ENCODE data around the gene CLDN11.

The CLDN11 gene

GRCh38 chr3:170463011-170463410, 44.3 kb downstream of the CLDN11 start:
- no peak overlapping the region for H3K9ac ChIP-seq (ENCODE audit: low read length)
- H3K27me3 ChIP-seq (ENCODE audit: control insufficient read depth, insufficient read depth, low read length), result peaks cover 67% of the 10 kb centered on the region
- H3K36me3 ChIP-seq (ENCODE audit: control insufficient read depth, insufficient read depth, low read length), result no peaks in the 10 kb centered on the region
- no peaks in the 10 kb centered on the region for H3K9me3 ChIP-seq (ENCODE audit: control insufficient read depth, low read length)
- no peak overlapping the region for H3K4me3 ChIP-seq (ENCODE audit: low read length)
- peaks cover 4% of the 10 kb centered on the region for H3K4me1 ChIP-seq (ENCODE audit: control insufficient read depth, insufficient read depth, low read length)

DNA sequence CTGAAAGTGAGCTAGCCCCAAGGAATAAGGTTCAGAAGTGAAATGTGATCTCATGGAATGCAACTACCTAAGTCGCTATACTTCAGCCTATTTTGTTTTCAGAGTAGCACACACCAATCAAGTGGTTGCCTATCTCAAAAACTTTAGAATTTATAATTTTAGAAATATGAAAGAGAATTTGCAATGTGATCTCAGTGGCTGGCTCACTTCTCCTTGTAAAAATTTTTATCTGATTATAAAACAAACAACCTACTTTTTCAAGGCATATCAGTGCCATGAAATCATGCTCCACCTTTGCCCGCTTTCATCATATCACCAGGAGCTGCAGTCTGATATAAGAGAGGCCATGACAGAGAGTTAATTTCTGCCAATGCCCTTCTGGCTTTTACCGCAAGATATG, 47.3 kb downstream of the CLDN11 start:
- Histone ChIP-seq H3K4me3 (ENCODE audit: low read length) (no peak overlapping the region), H3K27me3 (ENCODE audit: control insufficient read depth, insufficient read depth, low read length) (peaks cover 76% of the 10 kb centered on the region), H3K36me3 (ENCODE audit: control insufficient read depth, insufficient read depth, low read length) (no peaks in the 10 kb centered on the region), H3K9ac (ENCODE audit: low read length) (no peak overlapping the region), H3K4me1 (ENCODE audit: control insufficient read depth, insufficient read depth, low read length) (peaks cover 13% of the 10 kb centered on the region), H3K9me3 (ENCODE audit: control insufficient read depth, low read length) (no peaks in the 10 kb centered on the region)

DNA sequence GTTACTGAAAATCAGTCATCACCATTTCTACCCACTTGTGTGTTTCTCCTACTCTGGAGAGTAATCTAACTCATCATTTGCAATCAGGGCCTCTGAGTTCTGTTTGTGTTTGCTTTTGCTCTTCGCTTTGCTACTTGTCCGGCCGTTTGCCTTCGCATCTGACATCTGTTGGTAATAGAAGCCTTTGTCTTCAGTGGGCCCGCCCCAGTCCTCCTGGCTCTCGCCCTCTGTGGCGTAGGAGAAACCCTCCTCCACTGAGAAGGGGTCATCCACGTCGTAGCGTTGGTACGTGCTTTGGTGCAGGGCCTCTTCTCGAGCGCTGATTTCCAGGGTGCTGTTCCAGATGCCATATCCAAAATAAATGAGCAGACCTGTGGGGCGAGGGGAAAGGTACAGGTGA, 48.3 kb downstream of the CLDN11 start:
- H3K4me1 ChIP-seq (ENCODE audit: control insufficient read depth, insufficient read depth, low read length), result peaks cover 13% of the 10 kb centered on the region
- no peak overlapping the region for H3K4me3 ChIP-seq (ENCODE audit: low read length)
- H3K27me3 ChIP-seq (ENCODE audit: control insufficient read depth, insufficient read depth, low read length), result peaks cover 68% of the 10 kb centered on the region
- no peaks in the 10 kb centered on the region for H3K9me3 ChIP-seq (ENCODE audit: control insufficient read depth, low read length)
- no peaks in the 10 kb centered on the region for H3K36me3 ChIP-seq (ENCODE audit: control insufficient read depth, insufficient read depth, low read length)
- H3K9ac ChIP-seq (ENCODE audit: low read length), result no peak overlapping the region

DNA sequence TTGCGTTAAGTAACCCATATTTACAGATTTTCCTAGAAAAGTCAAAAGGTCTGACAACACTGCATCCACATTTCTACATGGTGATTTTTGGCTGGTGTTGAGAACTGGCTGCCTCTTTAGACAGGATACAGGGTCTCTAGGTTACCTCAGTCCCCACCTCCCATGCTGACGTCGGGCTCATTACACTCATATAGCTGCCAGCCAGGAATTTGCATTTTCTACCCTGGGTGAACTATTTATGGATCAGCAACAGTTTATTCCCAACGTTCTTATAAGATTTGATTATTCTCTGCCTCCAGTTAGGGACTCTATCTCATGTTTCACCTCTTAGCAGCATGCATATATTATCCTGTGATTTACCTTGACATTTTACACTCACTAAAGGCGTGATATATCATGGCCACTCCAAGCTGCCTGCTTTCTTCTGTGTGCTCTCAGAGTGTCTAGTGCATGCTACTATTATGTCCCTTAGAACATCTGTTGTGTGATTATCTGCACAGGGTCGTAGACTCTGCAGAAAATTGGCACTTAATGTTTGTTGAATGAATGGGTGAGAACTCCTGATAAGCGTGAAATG, 49.0 kb downstream of the CLDN11 start:
- Histone ChIP-seq H3K9ac (ENCODE audit: low read length) (no peak overlapping the region), H3K4me3 (ENCODE audit: low read length) (no peak overlapping the region), H3K36me3 (ENCODE audit: control insufficient read depth, insufficient read depth, low read length) (no peaks in the 10 kb centered on the region), H3K27me3 (ENCODE audit: control insufficient read depth, insufficient read depth, low read length) (peaks cover 66% of the 10 kb centered on the region), H3K9me3 (ENCODE audit: control insufficient read depth, low read length) (no peaks in the 10 kb centered on the region), H3K4me1 (ENCODE audit: control insufficient read depth, insufficient read depth, low read length) (peaks cover 13% of the 10 kb centered on the region)

DNA sequence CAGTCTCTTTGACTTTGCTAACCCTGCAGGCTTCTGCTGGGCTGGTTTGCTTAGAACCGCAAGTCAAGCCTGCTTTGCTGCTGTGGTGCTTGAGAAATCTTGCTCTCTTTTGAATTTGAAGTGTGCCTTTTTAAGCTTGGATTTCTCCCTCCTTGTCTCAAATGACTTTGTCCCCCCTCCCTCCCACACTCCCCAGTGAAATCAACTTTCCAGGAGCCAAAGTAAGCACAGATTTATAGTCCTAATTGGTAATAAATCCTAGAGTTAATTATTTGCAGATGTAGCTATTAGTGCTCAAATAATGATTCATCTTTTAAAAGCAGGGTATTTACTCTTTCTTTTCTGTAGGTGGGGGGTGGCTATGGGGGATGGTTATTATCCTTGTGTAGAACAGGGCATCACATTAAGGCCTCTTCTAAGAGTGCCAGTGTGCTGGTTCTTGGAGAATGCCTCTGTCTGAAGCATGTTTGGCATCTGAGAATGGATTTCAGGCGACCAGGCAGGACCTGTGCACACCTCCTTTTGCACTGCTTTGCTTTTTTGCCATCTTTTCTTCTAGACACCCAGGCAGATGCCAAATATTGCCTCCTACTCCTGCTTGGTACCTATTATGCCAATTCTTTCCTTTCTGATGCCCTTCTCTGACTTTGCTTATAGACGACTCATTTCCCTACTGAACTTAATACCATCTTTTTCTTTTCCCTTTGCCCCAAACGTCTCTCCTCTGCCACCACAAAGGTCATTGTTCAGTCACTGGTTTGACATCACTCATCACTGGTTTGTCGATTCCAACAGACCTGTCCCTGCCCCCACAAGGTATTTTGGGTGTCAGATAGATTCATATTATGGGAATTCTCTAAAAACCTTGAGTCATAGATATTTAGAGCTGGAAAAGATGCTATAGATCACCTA, 50.7 kb downstream of the CLDN11 start:
- no peak overlapping the region for H3K9ac ChIP-seq (ENCODE audit: low read length)
- H3K4me1 ChIP-seq (ENCODE audit: control insufficient read depth, insufficient read depth, low read length), result peaks cover 13% of the 10 kb centered on the region
- H3K36me3 ChIP-seq (ENCODE audit: control insufficient read depth, insufficient read depth, low read length), result no peaks in the 10 kb centered on the region
- peaks cover 67% of the 10 kb centered on the region for H3K27me3 ChIP-seq (ENCODE audit: control insufficient read depth, insufficient read depth, low read length)
- H3K9me3 ChIP-seq (ENCODE audit: control insufficient read depth, low read length), result no peaks in the 10 kb centered on the region
- H3K4me3 ChIP-seq (ENCODE audit: low read length), result no peak overlapping the region

GRCh38 chr3:170470063-170471016, 51.7 kb downstream of the CLDN11 start:
- H3K9me3 ChIP-seq (ENCODE audit: control insufficient read depth, low read length), result no peaks in the 10 kb centered on the region
- H3K4me3 ChIP-seq (ENCODE audit: low read length), result no peak overlapping the region
- no peaks in the 10 kb centered on the region for H3K36me3 ChIP-seq (ENCODE audit: control insufficient read depth, insufficient read depth, low read length)
- H3K4me1 ChIP-seq (ENCODE audit: control insufficient read depth, insufficient read depth, low read length), result peaks cover 13% of the 10 kb centered on the region
- peaks cover 58% of the 10 kb centered on the region for H3K27me3 ChIP-seq (ENCODE audit: control insufficient read depth, insufficient read depth, low read length)
- H3K9ac ChIP-seq (ENCODE audit: low read length), result no peak overlapping the region

- Histone ChIP-seq H3K27me3 (ENCODE audit: control insufficient read depth, insufficient read depth, low read length) (peaks cover 61% of the 10 kb centered on the region), H3K4me3 (ENCODE audit: low read length) (no peak overlapping the region), H3K36me3 (ENCODE audit: control insufficient read depth, insufficient read depth, low read length) (no peaks in the 10 kb centered on the region), H3K4me1 (ENCODE audit: control insufficient read depth, insufficient read depth, low read length) (peaks cover 13% of the 10 kb centered on the region), H3K9ac (ENCODE audit: low read length) (no peak overlapping the region), H3K9me3 (ENCODE audit: control insufficient read depth, low read length) (no peaks in the 10 kb centered on the region)
Measured at GRCh38 chr3:170471149-170471548, 52.5 kb downstream of the CLDN11 start.

- peaks cover 49% of the 10 kb centered on the region for H3K27me3 ChIP-seq (ENCODE audit: control insufficient read depth, insufficient read depth, low read length)
- H3K4me3 ChIP-seq (ENCODE audit: low read length), result no peak overlapping the region
- peaks cover 9% of the 10 kb centered on the region for H3K4me1 ChIP-seq (ENCODE audit: control insufficient read depth, insufficient read depth, low read length)
- H3K9me3 ChIP-seq (ENCODE audit: control insufficient read depth, low read length), result no peaks in the 10 kb centered on the region
- no peak overlapping the region for H3K9ac ChIP-seq (ENCODE audit: low read length)
- no peaks in the 10 kb centered on the region for H3K36me3 ChIP-seq (ENCODE audit: control insufficient read depth, insufficient read depth, low read length)
Measured at GRCh38 chr3:170473358-170473757, 54.7 kb downstream of the CLDN11 start.

DNA sequence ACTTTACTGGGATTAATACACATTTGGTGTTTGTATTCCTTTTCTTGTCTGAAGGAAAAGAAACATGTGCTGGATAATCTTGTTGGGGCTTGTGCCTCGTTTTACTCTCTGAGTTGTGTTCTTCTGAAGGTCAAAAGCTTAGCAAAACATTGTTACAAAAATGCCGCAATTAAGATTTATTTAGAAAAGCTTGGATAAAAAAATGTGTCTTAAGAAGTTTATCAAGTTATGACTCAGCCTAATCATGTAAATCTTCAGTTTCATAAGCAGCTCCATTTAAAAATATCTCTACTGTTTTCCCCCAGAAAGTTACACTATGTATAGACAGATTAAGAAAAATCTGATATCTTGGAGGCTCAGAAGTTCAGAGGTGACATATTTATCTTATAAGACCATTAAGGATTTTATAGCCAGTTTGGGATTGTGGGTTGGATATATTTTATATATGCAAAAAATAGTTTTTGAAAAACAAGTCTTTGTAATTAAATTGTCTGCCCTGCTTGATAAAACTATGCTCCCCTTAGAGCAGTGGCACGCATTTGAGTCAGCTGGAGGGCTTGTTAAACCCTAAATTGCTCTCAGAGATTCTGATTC, 56.5 kb downstream of the CLDN11 start:
- Histone ChIP-seq H3K9ac (ENCODE audit: low read length) (no peak overlapping the region), H3K9me3 (ENCODE audit: control insufficient read depth, low read length) (no peaks in the 10 kb centered on the region), H3K36me3 (ENCODE audit: control insufficient read depth, insufficient read depth, low read length) (no peaks in the 10 kb centered on the region)

GRCh38 chr3:170476291-170476690, 57.6 kb downstream of the CLDN11 start:
- H3K9ac ChIP-seq (ENCODE audit: low read length), result no peak overlapping the region
- no peaks in the 10 kb centered on the region for H3K36me3 ChIP-seq (ENCODE audit: control insufficient read depth, insufficient read depth, low read length)
- peaks cover 31% of the 10 kb centered on the region for H3K27me3 ChIP-seq (ENCODE audit: control insufficient read depth, insufficient read depth, low read length)
- H3K4me3 ChIP-seq (ENCODE audit: low read length), result no peak overlapping the region
- H3K9me3 ChIP-seq (ENCODE audit: control insufficient read depth, low read length), result no peaks in the 10 kb centered on the region
- no peaks in the 10 kb centered on the region for H3K4me1 ChIP-seq (ENCODE audit: control insufficient read depth, insufficient read depth, low read length)

More for the DNA sequence above, 56.5 kb downstream of the CLDN11 start:
- peaks cover 34% of the 10 kb centered on the region for H3K27me3 ChIP-seq (ENCODE audit: control insufficient read depth, insufficient read depth, low read length)
- no peak overlapping the region for H3K4me3 ChIP-seq (ENCODE audit: low read length)
- no peaks in the 10 kb centered on the region for H3K4me1 ChIP-seq (ENCODE audit: control insufficient read depth, insufficient read depth, low read length)

GRCh38 chr3:170477395-170477794, 58.7 kb downstream of the CLDN11 start:
- Histone ChIP-seq H3K27me3 (ENCODE audit: control insufficient read depth, insufficient read depth, low read length) (peaks cover 31% of the 10 kb centered on the region), H3K9me3 (ENCODE audit: control insufficient read depth, low read length) (no peaks in the 10 kb centered on the region), H3K4me3 (ENCODE audit: low read length) (no peak overlapping the region), H3K36me3 (ENCODE audit: control insufficient read depth, insufficient read depth, low read length) (no peaks in the 10 kb centered on the region), H3K4me1 (ENCODE audit: control insufficient read depth, insufficient read depth, low read length) (no peaks in the 10 kb centered on the region), H3K9ac (ENCODE audit: low read length) (no peak overlapping the region)
